GM12892 (cell line): ENCODE data around the gene USP46.

Source experiments
- POLR2A ChIP-seq: IDR thresholded peaks from 2 replicates; pipeline ENCODE4 v1.6.1; 2011; ENCODE audit warnings: low read depth, low read length, control low read depth
- POLR2AphosphoS5 ChIP-seq: IDR thresholded peaks from 2 replicates; pipeline ENCODE4 v1.6.1; 2011; ENCODE audit warnings: low read depth, low read length, control low read depth

DNA sequence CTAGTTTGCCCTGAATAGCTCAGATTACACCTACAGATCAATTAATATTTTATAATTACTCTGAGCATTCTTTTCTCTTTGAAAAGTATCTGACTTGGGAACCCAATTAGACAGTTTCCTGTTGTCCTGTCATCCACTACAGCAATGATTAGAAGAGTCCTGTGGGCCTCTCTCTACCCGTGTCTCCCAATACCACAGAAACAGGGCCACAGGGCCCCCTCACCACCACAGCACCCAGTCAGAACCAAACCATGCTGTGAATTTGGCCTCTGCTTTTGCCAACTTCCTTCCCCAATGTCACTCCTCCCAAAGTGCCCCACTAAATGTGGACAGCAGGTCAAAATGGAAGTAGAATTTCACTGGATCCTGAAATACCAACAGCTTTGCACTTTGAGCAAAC, 10.3 kb downstream of the USP46 start:
- TF ChIP-seq POLR2A (no peak), POLR2AphosphoS5 (no peak)
